GM19467 (cell line): ENCODE results near the gene LRRN2.
"Not testable (repeated sequence)": the region's sequence is repeated elsewhere in the genome, so short reads cannot be mapped to it uniquely, and the experiment has no call there.

ENCODE experiments used
- ATAC-seq: cut with Tn5 transposase; IDR thresholded peaks from one replicate; pipeline ENCODE4 v1.9.1; 2021; ENCODE audit warnings: mild to moderate bottlenecking, moderate library complexity; ENCODE audit not compliant: unreplicated experiment

Gene LRRN2

GRCh38 chr1:204685236-204686006 is at the start of gene LRRN2:
LRRN2 (minus strand) TSS chr1:204685738; CDS start chr1:204619992, 65,746 bp downstream.
- ATAC-seq = no peak

- ATAC-seq = no peak
Observed at GRCh38 chr1:204735042-204735441, 49.5 kb upstream of the LRRN2 start.

- ATAC-seq = no peak
Observed at GRCh38 chr1:204733869-204734596, 48.5 kb upstream of the LRRN2 start.

GRCh38 chr1:204733289-204733688 is 47.8 kb upstream of the LRRN2 start:
- no peak for ATAC-seq

GRCh38 chr1:204731985-204732575 is 46.5 kb upstream of the LRRN2 start:
- no peak for ATAC-seq

GRCh38 chr1:204731509-204731908 is 46.0 kb upstream of the LRRN2 start:
- no peak for ATAC-seq

- ATAC-seq = no peak
Observed at GRCh38 chr1:204730826-204731459, 45.4 kb upstream of the LRRN2 start.

- ATAC-seq = no peak
Observed at GRCh38 chr1:204729516-204729915, 44.0 kb upstream of the LRRN2 start.

GRCh38 chr1:204728456-204728855 is 42.9 kb upstream of the LRRN2 start:
- ATAC-seq = no peak

GRCh38 chr1:204728045-204728444 is 42.5 kb upstream of the LRRN2 start:
- no peak for ATAC-seq

- not testable (repeated sequence) for ATAC-seq
Observed at GRCh38 chr1:204727438-204727837, 41.9 kb upstream of the LRRN2 start.

GRCh38 chr1:204726478-204726877 is 40.9 kb upstream of the LRRN2 start:
- ATAC-seq = no peak

- ATAC-seq = no peak
Observed at GRCh38 chr1:204725821-204726448, 40.4 kb upstream of the LRRN2 start.

GRCh38 chr1:204723131-204723787 is 37.7 kb upstream of the LRRN2 start:
- no peak for ATAC-seq

GRCh38 chr1:204721373-204722055 is 36.0 kb upstream of the LRRN2 start:
- ATAC-seq = no peak

GRCh38 chr1:204716660-204717059 is 31.1 kb upstream of the LRRN2 start:
- no peak for ATAC-seq

- no peak for ATAC-seq
Observed at GRCh38 chr1:204714861-204715511, 29.4 kb upstream of the LRRN2 start.

GRCh38 chr1:204714194-204714860 is 28.8 kb upstream of the LRRN2 start:
- no peak for ATAC-seq

GRCh38 chr1:204713541-204713940 is 28.0 kb upstream of the LRRN2 start:
- ATAC-seq = no peak
